ENCODE results near the gene CHST3. TPM values are rescaled to one million over a fixed set of nuclear protein-coding genes. Genes with fewer than 3 reads are reported as not detected.

The CHST3 gene
- total RNA-seq, 4 donors from 2014 or later = 15.7 to 33.0 (median 20.6) TPM

- no peak for DNase-seq (ENCODE audit: low spot score in 2 of 2)
- no peak for TF ChIP-seq POLR2A (IDR thresholded peaks at IDR 0.05)
- no peak for TF ChIP-seq CTCF (IDR thresholded peaks at IDR 0.05)
- H3K4me3 ChIP-seq (ENCODE audit: low read depth, poor library complexity, severe bottlenecking) = no peak overlapping the region
- 84 to 87% methylated on average over 10 of the region's 10 CpGs for WGBS, 2 donors
- intact Hi-C loops (cut with DNase I; ENCODE audit: low total_unique reads) = no loop called here
Measured at GRCh38 chr10:72062382-72062781, 98.2 kb downstream of the CHST3 start.

Other genes with a start within 250 kb of the CHST3 start
- gene C10orf105, start 244.6 kb upstream of the CHST3 start, total RNA-seq = under 1 TPM; 0.06 to 0.27 (median 0.14) TPM
- gene VSIR, start 190.9 kb upstream of the CHST3 start, total RNA-seq = 10 to 100 TPM; 14.5 to 56.5 (median 23.2) TPM
- gene PSAP, start 113.1 kb upstream of the CHST3 start, total RNA-seq = 100 to 1,000 TPM; 425 to 693 (median 495) TPM
- 1 to 10 TPM in 3 of 4 donors, under 1 TPM in 1; 0.65 to 3.9 (median 3.5) TPM for gene SPOCK2, start 124.2 kb downstream of the CHST3 start, total RNA-seq

Measured in lower leg skin (tissue), 4 donors.